ENCODE data around the gene GMCL2. TPM values are rescaled to one million over a fixed set of nuclear protein-coding genes. Genes with fewer than 3 reads are reported as not detected.
A peak's percentile ranks its signal among the peaks of the same experiment; 100 is the strongest.

Gene GMCL2
- total RNA-seq, 1 donor from 2014 or later: not detected

GRCh38 chr5:178203670-178204181 lies 16.6 kb upstream of the GMCL2 start:
- H3K4me1 Mint-ChIP-seq (ENCODE audit: low read depth): peaks cover 20% of the 10 kb centered on the region
- peaks cover 3% of the 10 kb centered on the region for H3K27me3 Mint-ChIP-seq
- peak overlapping the region; percentile 37 for H3K27ac Mint-ChIP-seq
- H3K36me3 Mint-ChIP-seq (ENCODE audit: insufficient read depth): peaks cover 19% of the 10 kb centered on the region
- no peak for DNase-seq (ENCODE audit: low spot score, unreplicated experiment)
- H3K9me3 Mint-ChIP-seq (ENCODE audit: low read depth): no peaks in the 10 kb centered on the region
- no peak for TF ChIP-seq CTCF (IDR thresholded peaks at IDR 0.05; ENCODE audit: unreplicated experiment)
- H3K4me3 Mint-ChIP-seq (ENCODE audit: low read depth): peak overlapping the region; percentile 98

- H3K9me3 Mint-ChIP-seq (ENCODE audit: low read depth): no peaks in the 10 kb centered on the region
- peaks cover 16% of the 10 kb centered on the region for H3K4me1 Mint-ChIP-seq (ENCODE audit: low read depth)
- H3K27me3 Mint-ChIP-seq: peaks cover 3% of the 10 kb centered on the region
- H3K36me3 Mint-ChIP-seq (ENCODE audit: insufficient read depth): peaks cover 14% of the 10 kb centered on the region
- no peak overlapping the region for H3K27ac Mint-ChIP-seq
- peak overlapping the region; percentile 60 for H3K4me3 Mint-ChIP-seq (ENCODE audit: low read depth)
- DNase-seq (ENCODE audit: low spot score, unreplicated experiment): no peak
- TF ChIP-seq CTCF (IDR thresholded peaks at IDR 0.05; ENCODE audit: unreplicated experiment): no peak
Measured at GRCh38 chr5:178202541-178202940, 15.4 kb upstream of the GMCL2 start.

- Mint-ChIP-seq H3K36me3 (ENCODE audit: insufficient read depth) (peaks cover 14% of the 10 kb centered on the region), H3K27me3 (peaks cover 3% of the 10 kb centered on the region), H3K4me1 (ENCODE audit: low read depth) (peaks cover 13% of the 10 kb centered on the region), H3K9me3 (ENCODE audit: low read depth) (no peaks in the 10 kb centered on the region), H3K27ac (no peak overlapping the region), H3K4me3 (ENCODE audit: low read depth) (peak overlapping the region; percentile 58)
- no peak for DNase-seq (ENCODE audit: low spot score, unreplicated experiment)
- no peak for TF ChIP-seq CTCF (IDR thresholded peaks at IDR 0.05; ENCODE audit: unreplicated experiment)
Measured at GRCh38 chr5:178201927-178202235, 14.7 kb upstream of the GMCL2 start.

GRCh38 chr5:178201221-178201926 lies 14.2 kb upstream of the GMCL2 start:
- H3K27ac Mint-ChIP-seq: no peak overlapping the region
- H3K36me3 Mint-ChIP-seq (ENCODE audit: insufficient read depth): peaks cover 11% of the 10 kb centered on the region
- DNase-seq (ENCODE audit: low spot score, unreplicated experiment): no peak
- H3K9me3 Mint-ChIP-seq (ENCODE audit: low read depth): no peaks in the 10 kb centered on the region
- H3K4me3 Mint-ChIP-seq (ENCODE audit: low read depth): no peak overlapping the region
- peaks cover 9% of the 10 kb centered on the region for H3K4me1 Mint-ChIP-seq (ENCODE audit: low read depth)
- no peak for TF ChIP-seq CTCF (IDR thresholded peaks at IDR 0.05; ENCODE audit: unreplicated experiment)
- H3K27me3 Mint-ChIP-seq: peaks cover 3% of the 10 kb centered on the region

GRCh38 chr5:178199581-178200434 lies 12.6 kb upstream of the GMCL2 start:
- no peak for TF ChIP-seq CTCF (IDR thresholded peaks at IDR 0.05; ENCODE audit: unreplicated experiment)

More at GRCh38 chr5:178199581-178200434, 12.6 kb upstream of the GMCL2 start:
- Mint-ChIP-seq H3K36me3 (ENCODE audit: insufficient read depth) (peaks cover 2% of the 10 kb centered on the region), H3K9me3 (ENCODE audit: low read depth) (no peaks in the 10 kb centered on the region), H3K4me3 (ENCODE audit: low read depth) (no peak overlapping the region), H3K4me1 (ENCODE audit: low read depth) (peaks cover 2% of the 10 kb centered on the region), H3K27ac (peak overlapping the region; percentile 27), H3K27me3 (peaks cover 6% of the 10 kb centered on the region)
- DNase-seq (ENCODE audit: low spot score, unreplicated experiment): no peak
